Measurements from ENCODE around the gene AMPD3.
"Not testable (repeated sequence)": the region's sequence is repeated elsewhere in the genome, so short reads cannot be mapped to it uniquely, and the experiment has no call there.

AMPD3 gene

DNA sequence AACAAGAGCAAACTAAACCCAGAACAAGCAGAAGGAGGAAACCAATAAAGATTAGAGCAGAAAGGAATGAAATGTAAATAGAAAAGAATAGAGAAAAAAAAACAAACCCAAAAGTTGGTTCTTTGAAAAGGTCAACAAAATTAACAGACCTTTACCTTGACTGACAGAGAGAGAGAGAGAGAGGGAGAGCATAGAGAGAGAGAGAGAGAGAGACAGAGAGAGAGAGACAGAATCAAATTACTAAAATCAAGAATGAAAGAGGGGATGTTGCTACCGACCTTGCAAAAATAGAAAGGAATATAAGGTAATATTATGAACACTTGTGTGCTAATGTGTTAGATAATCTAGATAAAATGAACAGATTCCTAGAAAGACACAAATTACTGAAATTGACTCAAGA, 22.6 kb upstream of the AMPD3 start:
- TF ChIP-seq, protein P1, sequence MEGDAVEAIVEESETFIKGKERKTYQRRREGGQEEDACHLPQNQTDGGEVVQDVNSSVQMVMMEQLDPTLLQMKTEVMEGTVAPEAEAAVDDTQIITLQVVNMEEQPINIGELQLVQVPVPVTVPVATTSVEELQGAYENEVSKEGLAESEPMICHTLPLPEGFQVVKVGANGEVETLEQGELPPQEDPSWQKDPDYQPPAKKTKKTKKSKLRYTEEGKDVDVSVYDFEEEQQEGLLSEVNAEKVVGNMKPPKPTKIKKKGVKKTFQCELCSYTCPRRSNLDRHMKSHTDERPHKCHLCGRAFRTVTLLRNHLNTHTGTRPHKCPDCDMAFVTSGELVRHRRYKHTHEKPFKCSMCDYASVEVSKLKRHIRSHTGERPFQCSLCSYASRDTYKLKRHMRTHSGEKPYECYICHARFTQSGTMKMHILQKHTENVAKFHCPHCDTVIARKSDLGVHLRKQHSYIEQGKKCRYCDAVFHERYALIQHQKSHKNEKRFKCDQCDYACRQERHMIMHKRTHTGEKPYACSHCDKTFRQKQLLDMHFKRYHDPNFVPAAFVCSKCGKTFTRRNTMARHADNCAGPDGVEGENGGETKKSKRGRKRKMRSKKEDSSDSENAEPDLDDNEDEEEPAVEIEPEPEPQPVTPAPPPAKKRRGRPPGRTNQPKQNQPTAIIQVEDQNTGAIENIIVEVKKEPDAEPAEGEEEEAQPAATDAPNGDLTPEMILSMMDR (IDR thresholded peaks at IDR 0.05; ENCODE audit: low read depth, low read length): no peak
- Histone ChIP-seq H3K9me3 (ENCODE audit: severe bottlenecking) (peaks cover 5% of the 10 kb centered on the region), H3K27ac (no peak overlapping the region), H3K36me3 (no peaks in the 10 kb centered on the region), H3K4me3 (ENCODE audit: low read depth, low read length) (no peak overlapping the region), H3K27me3 (ENCODE audit: insufficient read depth, low read depth, severe bottlenecking) (no peaks in the 10 kb centered on the region)
- DNase-seq: no peak

DNA sequence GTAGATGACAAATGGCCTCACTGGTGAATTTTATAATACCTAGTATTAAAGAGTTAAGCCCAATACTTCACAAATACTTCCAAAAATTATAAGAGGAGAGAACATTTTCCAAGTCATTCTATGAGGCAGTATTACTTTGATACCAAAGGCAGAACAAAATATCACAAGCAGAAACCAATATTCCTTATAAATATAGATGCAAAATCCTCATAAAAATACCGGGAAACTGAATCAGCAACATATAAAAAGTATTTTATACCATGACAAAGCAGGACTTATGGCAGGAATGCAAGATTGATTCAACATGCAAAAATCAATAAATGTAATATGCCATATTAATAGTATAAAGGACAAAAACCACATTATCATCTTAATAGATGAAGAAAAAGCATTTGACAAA, 22.1 kb upstream of the AMPD3 start:
- no peak overlapping the region for H3K4me3 ChIP-seq (ENCODE audit: low read depth, low read length)
- no peak for DNase-seq
- TF ChIP-seq, protein P1 (IDR thresholded peaks at IDR 0.05; ENCODE audit: low read depth, low read length): no peak
- no peak overlapping the region for H3K27ac ChIP-seq
- H3K27me3 ChIP-seq (ENCODE audit: insufficient read depth, low read depth, severe bottlenecking): no peaks in the 10 kb centered on the region
- H3K36me3 ChIP-seq: no peaks in the 10 kb centered on the region
- peaks cover 5% of the 10 kb centered on the region for H3K9me3 ChIP-seq (ENCODE audit: severe bottlenecking)

DNA sequence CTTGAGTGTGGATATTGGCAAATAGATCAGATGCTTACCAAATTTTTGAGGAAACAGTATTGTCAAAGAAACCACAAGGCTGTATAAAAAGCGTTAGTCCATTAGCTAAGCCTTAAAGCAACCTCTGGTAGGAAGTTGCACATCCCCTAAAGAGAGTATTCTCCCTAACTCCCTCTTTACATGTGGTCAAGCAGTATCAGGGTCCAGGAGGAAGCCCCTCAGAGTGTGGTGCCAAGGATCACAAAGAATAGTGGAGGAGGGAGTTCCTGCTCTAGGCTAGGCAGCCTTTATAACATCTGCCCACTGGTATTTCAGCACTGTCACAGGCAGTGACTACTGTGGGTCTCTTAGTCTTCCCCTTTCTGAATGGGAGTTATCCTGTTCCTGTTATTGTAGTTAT, 18.8 kb upstream of the AMPD3 start:
- DNase-seq: no peak
- no peak overlapping the region for H3K27ac ChIP-seq
- H3K27me3 ChIP-seq (ENCODE audit: insufficient read depth, low read depth, severe bottlenecking): no peaks in the 10 kb centered on the region
- TF ChIP-seq, protein P1 (IDR thresholded peaks at IDR 0.05; ENCODE audit: low read depth, low read length): no peak
- H3K36me3 ChIP-seq: no peaks in the 10 kb centered on the region
- H3K4me3 ChIP-seq (ENCODE audit: low read depth, low read length): no peak overlapping the region
- no peaks in the 10 kb centered on the region for H3K9me3 ChIP-seq (ENCODE audit: severe bottlenecking)

DNA sequence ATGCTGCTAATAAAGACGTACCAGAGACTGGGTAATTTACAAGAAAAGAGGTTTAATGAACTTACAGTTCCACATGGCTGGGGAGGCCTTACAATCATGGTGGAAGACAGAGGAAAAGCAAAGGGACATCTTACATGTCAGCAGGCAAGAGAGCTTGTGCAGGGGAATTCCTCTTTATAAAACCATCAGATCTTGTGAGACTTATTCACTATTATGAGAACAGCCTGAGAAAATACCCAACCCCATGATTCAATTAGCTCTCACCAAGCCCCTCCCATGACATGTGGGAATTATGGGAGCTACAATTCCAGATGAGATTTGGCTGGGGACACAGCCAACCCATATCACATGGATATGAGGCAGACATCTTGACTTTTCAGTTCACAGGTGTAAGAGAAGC, 18.4 kb upstream of the AMPD3 start:
- not testable (repeated sequence) for H3K4me3 ChIP-seq (ENCODE audit: low read depth, low read length); H3K36me3 ChIP-seq; H3K9me3 ChIP-seq (ENCODE audit: severe bottlenecking); H3K27ac ChIP-seq; H3K27me3 ChIP-seq (ENCODE audit: insufficient read depth, low read depth, severe bottlenecking); DNase-seq

DNA sequence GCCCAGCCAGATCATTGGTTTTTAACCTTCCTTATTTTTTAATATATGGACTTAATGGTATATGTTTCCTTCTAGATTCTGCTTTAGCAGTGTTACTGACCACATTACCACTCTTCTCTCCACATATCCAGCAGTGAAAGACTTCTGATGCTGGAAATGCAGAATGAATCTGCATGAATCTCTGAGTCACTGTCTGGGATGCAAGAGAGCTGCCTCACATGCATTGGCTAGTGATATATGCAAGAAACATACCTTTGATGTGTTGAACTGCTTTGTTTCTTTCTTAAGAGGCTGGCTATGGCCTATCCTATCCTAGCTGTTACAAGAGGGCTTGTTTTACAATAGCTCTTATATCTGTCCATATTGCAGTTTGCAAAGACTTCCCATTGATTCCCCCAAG, 16.6 kb upstream of the AMPD3 start:
- H3K36me3 ChIP-seq: no peaks in the 10 kb centered on the region
- DNase-seq: no peak
- TF ChIP-seq, protein P1 (IDR thresholded peaks at IDR 0.05; ENCODE audit: low read depth, low read length): no peak
- H3K27ac ChIP-seq: no peak overlapping the region
- H3K4me3 ChIP-seq (ENCODE audit: low read depth, low read length): no peak overlapping the region
- no peaks in the 10 kb centered on the region for H3K9me3 ChIP-seq (ENCODE audit: severe bottlenecking)
- no peaks in the 10 kb centered on the region for H3K27me3 ChIP-seq (ENCODE audit: insufficient read depth, low read depth, severe bottlenecking)

DNA sequence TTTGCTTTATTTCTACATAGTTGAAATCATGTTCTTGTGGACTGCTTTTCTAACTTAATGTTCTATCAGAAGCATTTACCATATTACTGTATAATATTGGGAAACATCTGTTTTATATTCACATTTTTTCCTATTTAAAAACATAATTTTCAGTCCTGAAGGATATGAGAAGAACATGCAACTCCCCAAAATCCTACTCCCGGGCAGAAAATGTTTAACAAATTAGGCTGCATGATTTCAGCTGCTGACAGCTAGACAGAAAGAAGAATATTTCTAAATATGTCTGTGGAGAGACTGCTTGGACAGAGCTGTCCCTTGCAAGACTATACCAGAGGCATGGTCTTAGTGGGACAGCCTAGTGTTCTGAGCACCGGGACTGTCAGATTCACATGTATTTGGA, 15.7 kb upstream of the AMPD3 start:
- DNase-seq: no peak
- Histone ChIP-seq H3K27me3 (ENCODE audit: insufficient read depth, low read depth, severe bottlenecking) (no peaks in the 10 kb centered on the region), H3K4me3 (ENCODE audit: low read depth, low read length) (no peak overlapping the region), H3K36me3 (no peaks in the 10 kb centered on the region), H3K27ac (no peak overlapping the region), H3K9me3 (ENCODE audit: severe bottlenecking) (no peaks in the 10 kb centered on the region)
- TF ChIP-seq, protein P1 (IDR thresholded peaks at IDR 0.05; ENCODE audit: low read depth, low read length): no peak

Data from WERI-Rb-1 (cell line).